Thoracic aorta (tissue), 2 donors: Measurements from ENCODE around the gene ZNF385B. TPM values are rescaled to one million over a fixed set of nuclear protein-coding genes. Genes with fewer than 3 reads are reported as not detected.

Source experiments
- ATAC-seq: fragments of 150-250 bp; one replicate; pipeline ENCODE4 v1.8.0; 2017; ENCODE audit warnings: low read depth; ENCODE audit not compliant: insufficient number of reproducible peaks, low FRiP score
- DNase-seq: peaks from one replicate; pipeline ENCODE4 v3.0.0-alpha.2; 2020; ENCODE audit warnings: low spot score
- H3K27ac ChIP-seq, 2 donors: fragments of 200-600 bp; sonication (generic); 1 replicate in 1 of 2; 2 replicates in 1 of 2; pipeline ENCODE4 v1.5.1; 2016; ENCODE audit warnings: mild to moderate bottlenecking in 2 of 2, moderate library complexity in 2 of 2
- H3K27me3 ChIP-seq: fragments of 200-600 bp; sonication (generic); replicated peaks from 2 replicates; pipeline ENCODE4 v1.6.0; 2016; ENCODE audit warnings: mild to moderate bottlenecking; ENCODE audit not compliant: insufficient read depth
- H3K36me3 ChIP-seq: fragments of 200-600 bp; sonication (generic); one replicate; pipeline ENCODE4 v1.5.1; 2016
- H3K4me1 ChIP-seq, 2 donors: fragments of 200-600 bp; sonication (generic); 1 replicate in 1 of 2; 2 replicates in 1 of 2; pipeline versions ENCODE4 v1.5.1 to v1.6.0; 2016; ENCODE audit warnings: low read depth in 2 of 2, mild to moderate bottlenecking in 1 of 2; ENCODE audit not compliant: control insufficient read depth in 1 of 2
- H3K4me3 ChIP-seq: fragments of 200-600 bp; sonication (generic); 2 replicates; pipeline ENCODE4 v1.5.1; 2016; ENCODE audit warnings: mild to moderate bottlenecking
- H3K9me3 ChIP-seq: fragments of 200-600 bp; sonication (generic); 2 replicates; pipeline ENCODE4 v1.5.1; 2016
- total RNA-seq, 2 donors: library from RNA; depleted of rRNA; stranded (reverse); fragments of >200 nt; gene quantifications; one replicate each; pipeline versions ENCODE4 v1.1.0 to v1.2.3, GENCODE V29; 2016
- TF ChIP-seq, protein P1 (sequence below): fragments of 200-600 bp; sonication (generic); IDR thresholded peaks from one replicate; pipeline ENCODE4 v1.5.1; 2019; ENCODE audit warnings: antibody characterized with exemption

The ZNF385B gene
- total RNA-seq, 2 donors from 2014 or later, result 0.41 to 1.9 TPM

DNA sequence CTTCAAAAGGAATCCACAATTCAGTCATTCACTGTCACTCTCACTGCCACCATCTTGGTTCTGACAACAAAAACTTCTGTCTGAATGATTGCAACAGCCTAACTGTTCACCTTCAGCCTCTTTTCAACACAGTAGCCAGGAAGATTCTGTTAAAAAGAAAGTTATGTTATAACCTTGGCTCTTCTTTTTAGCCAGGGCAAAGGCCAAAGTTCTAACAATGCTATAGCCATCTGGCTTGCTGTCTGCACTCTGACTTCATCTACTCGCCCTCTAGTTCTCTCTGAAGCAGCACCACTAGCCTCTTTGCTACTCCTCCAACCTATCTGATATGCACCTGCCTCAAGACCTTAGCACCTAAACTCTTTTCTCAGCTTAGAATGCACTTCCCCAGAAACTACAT, 158.5 kb downstream of the ZNF385B start:
- H3K4me3 ChIP-seq, result no peak overlapping the region
- no peak overlapping the region for H3K27ac ChIP-seq
- H3K9me3 ChIP-seq, result no peaks in the 10 kb centered on the region
- no peaks in the 10 kb centered on the region for H3K27me3 ChIP-seq
- no peaks in the 10 kb centered on the region for H3K4me1 ChIP-seq
- no peaks in the 10 kb centered on the region for H3K36me3 ChIP-seq
- DNase-seq (no peak), ATAC-seq (no peak)
- TF ChIP-seq, protein P1, sequence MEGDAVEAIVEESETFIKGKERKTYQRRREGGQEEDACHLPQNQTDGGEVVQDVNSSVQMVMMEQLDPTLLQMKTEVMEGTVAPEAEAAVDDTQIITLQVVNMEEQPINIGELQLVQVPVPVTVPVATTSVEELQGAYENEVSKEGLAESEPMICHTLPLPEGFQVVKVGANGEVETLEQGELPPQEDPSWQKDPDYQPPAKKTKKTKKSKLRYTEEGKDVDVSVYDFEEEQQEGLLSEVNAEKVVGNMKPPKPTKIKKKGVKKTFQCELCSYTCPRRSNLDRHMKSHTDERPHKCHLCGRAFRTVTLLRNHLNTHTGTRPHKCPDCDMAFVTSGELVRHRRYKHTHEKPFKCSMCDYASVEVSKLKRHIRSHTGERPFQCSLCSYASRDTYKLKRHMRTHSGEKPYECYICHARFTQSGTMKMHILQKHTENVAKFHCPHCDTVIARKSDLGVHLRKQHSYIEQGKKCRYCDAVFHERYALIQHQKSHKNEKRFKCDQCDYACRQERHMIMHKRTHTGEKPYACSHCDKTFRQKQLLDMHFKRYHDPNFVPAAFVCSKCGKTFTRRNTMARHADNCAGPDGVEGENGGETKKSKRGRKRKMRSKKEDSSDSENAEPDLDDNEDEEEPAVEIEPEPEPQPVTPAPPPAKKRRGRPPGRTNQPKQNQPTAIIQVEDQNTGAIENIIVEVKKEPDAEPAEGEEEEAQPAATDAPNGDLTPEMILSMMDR, result no peak

DNA sequence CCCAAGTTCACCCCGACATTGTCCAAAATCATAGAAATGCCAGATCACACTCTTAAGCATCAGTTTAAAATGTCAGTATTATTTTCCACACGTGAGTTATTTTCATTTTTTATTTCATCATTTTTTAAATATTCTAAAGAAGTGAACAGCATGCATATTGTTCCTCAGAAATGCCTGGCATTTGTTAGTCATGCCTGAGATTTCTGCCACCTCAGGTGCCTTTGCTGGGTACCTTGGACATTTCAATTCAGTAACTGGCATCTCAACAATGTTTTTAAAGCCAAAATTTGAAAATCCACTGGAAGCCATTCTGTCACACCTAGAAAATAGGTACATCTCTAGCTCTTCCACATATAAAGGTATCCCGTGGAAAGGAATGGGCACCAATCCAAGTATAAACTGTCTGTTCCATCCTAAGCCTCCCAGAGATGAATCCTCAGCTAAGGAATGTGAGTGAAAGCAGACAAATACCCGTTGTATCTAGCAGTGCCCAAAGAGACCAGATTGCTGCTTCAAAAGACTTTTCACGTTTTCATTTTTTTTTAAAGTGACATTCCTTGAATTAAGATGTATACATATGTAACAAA, 159.8 kb downstream of the ZNF385B start:
- DNase-seq (no peak), ATAC-seq (no peak)
- no peak overlapping the region for H3K27ac ChIP-seq
- no peaks in the 10 kb centered on the region for H3K9me3 ChIP-seq
- TF ChIP-seq, protein P1, result no peak
- H3K27me3 ChIP-seq, result no peaks in the 10 kb centered on the region
- no peaks in the 10 kb centered on the region for H3K36me3 ChIP-seq
- H3K4me3 ChIP-seq, result no peak overlapping the region
- H3K4me1 ChIP-seq, result no peaks in the 10 kb centered on the region

DNA sequence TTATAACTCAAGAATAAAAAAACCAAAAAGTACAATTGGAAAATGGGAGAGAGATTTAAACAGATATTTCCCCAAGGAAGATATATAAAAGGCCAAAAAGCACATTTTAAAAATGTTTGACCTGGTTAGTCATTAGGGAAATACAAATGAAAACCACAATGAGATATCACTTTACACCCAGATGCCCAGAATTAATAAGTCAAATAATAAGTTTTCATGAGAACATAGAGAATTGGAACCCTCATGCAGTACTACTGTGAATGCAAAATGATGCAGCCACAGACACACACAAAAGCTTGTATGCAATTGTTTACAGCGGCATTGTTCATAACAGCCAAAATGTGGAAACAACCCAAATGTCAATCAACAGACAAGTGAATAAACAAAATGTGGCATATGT, 165.9 kb downstream of the ZNF385B start:
- Histone ChIP-seq H3K36me3 (no peaks in the 10 kb centered on the region), H3K4me1 (no peaks in the 10 kb centered on the region), H3K4me3 (no peak overlapping the region), H3K27me3 (no peaks in the 10 kb centered on the region), H3K27ac (no peak overlapping the region), H3K9me3 (no peaks in the 10 kb centered on the region)
- TF ChIP-seq, protein P1, result no peak
- no peak for ATAC-seq
- no peak for DNase-seq

DNA sequence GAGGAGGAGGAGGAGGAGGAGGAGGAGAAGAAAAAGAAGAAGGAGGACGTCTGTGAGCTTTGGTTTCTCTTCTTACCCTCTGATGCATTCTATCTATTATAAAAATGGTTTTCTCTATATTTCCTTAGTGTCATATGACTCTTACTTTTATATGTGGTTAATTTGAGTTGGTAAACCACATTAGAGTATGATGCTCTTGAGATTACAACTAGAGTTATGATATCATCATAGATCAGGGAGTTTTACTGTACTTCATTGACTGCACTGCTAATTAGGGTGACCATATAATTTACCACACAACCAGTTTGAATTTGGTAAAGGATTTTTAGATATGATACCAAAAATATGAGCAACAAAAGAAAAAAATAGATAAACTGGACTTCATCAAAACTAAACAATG, 166.4 kb downstream of the ZNF385B start:
- no peak for DNase-seq
- Histone ChIP-seq H3K27ac (no peak overlapping the region), H3K36me3 (no peaks in the 10 kb centered on the region), H3K9me3 (no peaks in the 10 kb centered on the region), H3K4me3 (no peak overlapping the region), H3K4me1 (no peaks in the 10 kb centered on the region), H3K27me3 (no peaks in the 10 kb centered on the region)
- ATAC-seq, result no peak
- TF ChIP-seq, protein P1, result no peak

DNA sequence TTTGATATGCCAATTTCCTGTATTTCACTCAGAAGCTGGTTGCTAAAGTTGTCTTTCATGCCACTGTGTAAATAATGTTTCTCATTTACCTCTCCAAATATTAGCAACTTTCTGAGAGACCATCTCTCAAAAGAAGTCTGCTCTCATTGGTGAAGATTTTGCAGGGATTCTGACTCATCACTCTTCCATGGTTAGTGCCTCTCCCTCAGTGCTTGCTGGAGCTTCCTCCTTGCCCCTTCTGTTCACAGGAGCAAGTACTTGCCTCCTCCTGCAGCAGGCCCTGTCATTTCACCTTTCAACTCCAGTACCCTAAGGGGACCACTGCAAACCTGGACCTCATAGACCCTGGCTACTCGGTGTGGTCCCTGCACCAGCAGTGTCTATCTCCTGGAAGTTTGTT, 168.8 kb downstream of the ZNF385B start:
- H3K27me3 ChIP-seq, result no peaks in the 10 kb centered on the region
- H3K4me3 ChIP-seq, result no peak overlapping the region
- TF ChIP-seq, protein P1, result no peak
- H3K36me3 ChIP-seq, result no peaks in the 10 kb centered on the region
- no peaks in the 10 kb centered on the region for H3K9me3 ChIP-seq
- no peaks in the 10 kb centered on the region for H3K4me1 ChIP-seq
- DNase-seq (no peak), ATAC-seq (no peak)
- no peak overlapping the region for H3K27ac ChIP-seq
